ENCODE data around the gene MYO5B.

GRCh38 chr18:50231621-50232020 is 36.7 kb upstream of the MYO5B start:
- no peak for TF ChIP-seq POLR2A (IDR thresholded peaks at IDR 0.05; ENCODE audit: low read length)
- no peak for TF ChIP-seq GATA1 (IDR thresholded peaks at IDR 0.05; ENCODE audit: low read depth, low read length)

Data from erythroblast (primary cell).